Mesenchymal stem cell (in vitro differentiated cells and primary cell): Measurements from ENCODE around the gene ATP4A.
"Not testable (repeated sequence)": the region's sequence is repeated elsewhere in the genome, so short reads cannot be mapped to it uniquely, and the experiment has no call there.

ENCODE experiments used
- DNase-seq: peaks from one replicate; pipeline ENCODE4 v3.0.0-alpha.2; 2013
- H2AFZ ChIP-seq: one replicate; pipeline ENCODE4 v1.6.1; 2013; ENCODE audit warnings: low read depth, mild to moderate bottlenecking, control low read depth, inconsistent platforms, low read length, moderate library complexity
- H2AK5ac ChIP-seq: 2 replicates; pipeline ENCODE4 v1.6.1; 2013; ENCODE audit warnings: low read length, moderate library complexity, mild to moderate bottlenecking, inconsistent platforms; ENCODE audit not compliant: severe bottlenecking
- H2BK120ac ChIP-seq: one replicate; pipeline ENCODE4 v1.6.1; 2013; ENCODE audit warnings: low read depth, mild to moderate bottlenecking, inconsistent platforms, low read length, moderate library complexity
- H2BK12ac ChIP-seq, 2 experiments: one replicate each; pipeline ENCODE4 v1.6.1; 2013; ENCODE audit warnings: inconsistent platforms in 2 of 2, low read length in 2 of 2, mild to moderate bottlenecking in 2 of 2, moderate library complexity in 2 of 2, control low read depth in 1 of 2
- H2BK15ac ChIP-seq: one replicate; pipeline ENCODE4 v1.6.1; 2013; ENCODE audit warnings: mild to moderate bottlenecking, low read depth, inconsistent platforms; ENCODE audit not compliant: poor library complexity, severe bottlenecking
- H2BK5ac ChIP-seq: 2 replicates; pipeline ENCODE4 v1.6.1; 2013; ENCODE audit warnings: low read depth, mild to moderate bottlenecking, low read length, control low read depth, inconsistent platforms; ENCODE audit not compliant: poor library complexity, severe bottlenecking
- H3K14ac ChIP-seq, 2 experiments: one replicate each; pipeline ENCODE4 v1.6.1; 2013; ENCODE audit warnings: inconsistent platforms in 2 of 2, low read length in 2 of 2, control low read depth in 1 of 2, mild to moderate bottlenecking in 1 of 2, moderate library complexity in 1 of 2
- H3K18ac ChIP-seq, 2 experiments: one replicate each; pipeline ENCODE4 v1.6.1; 2013; ENCODE audit warnings: inconsistent platforms in 2 of 2, low read length in 2 of 2, control low read depth in 1 of 2, low read depth in 1 of 2, mild to moderate bottlenecking in 1 of 2
- H3K23ac ChIP-seq, 2 experiments: one replicate each; pipeline ENCODE4 v1.6.1; 2013; ENCODE audit warnings: inconsistent platforms in 2 of 2, low read length in 2 of 2, mild to moderate bottlenecking in 2 of 2, moderate library complexity in 2 of 2, control low read depth in 1 of 2
- H3K27ac ChIP-seq: 2 replicates; pipeline ENCODE4 v1.5.1; 2013; ENCODE audit warnings: mild to moderate bottlenecking, moderate library complexity, low read length, control low read depth, inconsistent platforms; ENCODE audit not compliant: poor library complexity, severe bottlenecking
- H3K27me3 ChIP-seq, 2 experiments: 2 replicates each; pipeline versions ENCODE4 v1.6.1 to v1.7.0; 2013; ENCODE audit warnings: low read length in 2 of 2, mild to moderate bottlenecking in 2 of 2, moderate library complexity in 2 of 2, control low read depth in 1 of 2, inconsistent platforms in 1 of 2; ENCODE audit not compliant: control insufficient read depth in 1 of 2, insufficient read depth in 1 of 2
- H3K36me3 ChIP-seq, 2 experiments: 2 replicates each; pipeline versions ENCODE4 v1.6.1 to v1.7.0; 2013; ENCODE audit warnings: low read length in 2 of 2, control low read depth in 1 of 2, inconsistent platforms in 1 of 2, low read depth in 1 of 2, mild to moderate bottlenecking in 1 of 2; ENCODE audit not compliant: insufficient read depth in 2 of 2, control insufficient read depth in 1 of 2
- H3K4ac ChIP-seq, 2 experiments: one replicate each; pipeline ENCODE4 v1.6.1; 2013; ENCODE audit warnings: inconsistent platforms in 2 of 2, low read length in 2 of 2, mild to moderate bottlenecking in 2 of 2, moderate library complexity in 2 of 2, control low read depth in 1 of 2, low read depth in 1 of 2
- H3K4me1 ChIP-seq: 2 replicates; pipeline ENCODE4 v1.6.1; 2013; ENCODE audit warnings: low read depth, low read length, control low read depth; ENCODE audit not compliant: control insufficient read depth, insufficient read depth
- H3K4me2 ChIP-seq: 2 replicates; pipeline ENCODE4 v1.6.1; 2013; ENCODE audit warnings: low read length, mild to moderate bottlenecking, inconsistent platforms; ENCODE audit not compliant: poor library complexity, severe bottlenecking
- H3K4me3 ChIP-seq, 2 experiments: 2 replicates each; pipeline versions ENCODE4 v1.5.1 to v1.7.0; 2013; ENCODE audit warnings: low read length in 2 of 2, mild to moderate bottlenecking in 2 of 2, control low read depth in 1 of 2, low read depth in 1 of 2; ENCODE audit not compliant: insufficient read depth in 1 of 2
- H3K79me1 ChIP-seq: replicated peaks from 2 replicates; pipeline ENCODE4 v1.6.1; 2013; ENCODE audit warnings: mild to moderate bottlenecking, control low read depth, low read length, inconsistent platforms; ENCODE audit not compliant: poor library complexity, severe bottlenecking
- H3K9ac ChIP-seq: 2 replicates; pipeline ENCODE4 v1.7.0; 2013; ENCODE audit warnings: mild to moderate bottlenecking, low read length, moderate library complexity
- H3K9me3 ChIP-seq: 2 replicates; pipeline ENCODE4 v1.7.0; 2013; ENCODE audit warnings: mild to moderate bottlenecking, low read length; ENCODE audit not compliant: control insufficient read depth
- H4K8ac ChIP-seq: one replicate; pipeline ENCODE4 v1.6.1; 2013; ENCODE audit warnings: inconsistent platforms, mild to moderate bottlenecking, low read length, moderate library complexity
- H4K91ac ChIP-seq: one replicate; pipeline ENCODE4 v1.6.1; 2013; ENCODE audit warnings: mild to moderate bottlenecking, low read length, inconsistent platforms
- WGBS: methylation state at CpG from one replicate; pipeline ENCODE4 v1.1.7; 2013; ENCODE audit warnings: mixed read lengths; 5-methylcytosine and 5-hydroxymethylcytosine counted together

The ATP4A gene

DNA sequence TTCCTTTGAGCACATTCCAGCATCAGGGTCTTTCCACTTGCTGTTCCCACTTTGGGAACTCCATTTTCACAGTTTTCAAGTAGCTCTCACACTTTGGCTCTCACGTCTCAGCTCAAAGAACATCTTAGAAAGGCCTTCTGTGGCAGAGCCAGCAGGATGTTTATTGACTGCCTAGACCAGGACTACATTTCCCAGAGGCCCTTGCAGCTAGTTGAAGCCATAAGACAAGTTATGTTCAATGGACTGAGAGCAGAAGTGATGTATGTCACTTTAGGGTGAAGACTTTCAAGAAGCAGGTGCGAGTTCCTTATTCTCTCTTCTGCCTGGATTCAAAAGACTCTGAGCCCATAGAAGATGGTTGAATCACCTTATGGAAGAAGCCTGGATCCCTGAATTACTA is 44.8 kb upstream of the ATP4A start:
- DNase-seq = no peak
- H3K23ac ChIP-seq = no peak overlapping the region
- 74% methylated on average over 2 of the region's 2 CpGs for WGBS
- H4K8ac ChIP-seq = no peak overlapping the region
- peaks cover 3 to 5% of the 10 kb centered on the region in 2 experiments for H3K27me3 ChIP-seq
- no peak overlapping the region for H3K4me3 ChIP-seq
- H3K27ac ChIP-seq = no peak overlapping the region
- H2BK5ac ChIP-seq = no peak overlapping the region
- H3K9me3 ChIP-seq = peaks cover 16% of the 10 kb centered on the region
- no peak overlapping the region for H2BK12ac ChIP-seq
- no peak overlapping the region for H2AK5ac ChIP-seq
- H3K36me3 ChIP-seq = no peaks in the 10 kb centered on the region
- peaks cover 6% of the 10 kb centered on the region for H3K79me1 ChIP-seq
- H4K91ac ChIP-seq = no peak overlapping the region
- H3K4me1 ChIP-seq = peaks cover 11% of the 10 kb centered on the region
- H3K4me2 ChIP-seq = no peak overlapping the region
- no peak overlapping the region for H3K14ac ChIP-seq
- no peak overlapping the region for H3K18ac ChIP-seq
- no peak overlapping the region for H3K9ac ChIP-seq
- H2BK120ac ChIP-seq = no peak overlapping the region
- H2AFZ ChIP-seq = no peak overlapping the region
- no peak overlapping the region for H3K4ac ChIP-seq
- H2BK15ac ChIP-seq = no peak overlapping the region

DNA sequence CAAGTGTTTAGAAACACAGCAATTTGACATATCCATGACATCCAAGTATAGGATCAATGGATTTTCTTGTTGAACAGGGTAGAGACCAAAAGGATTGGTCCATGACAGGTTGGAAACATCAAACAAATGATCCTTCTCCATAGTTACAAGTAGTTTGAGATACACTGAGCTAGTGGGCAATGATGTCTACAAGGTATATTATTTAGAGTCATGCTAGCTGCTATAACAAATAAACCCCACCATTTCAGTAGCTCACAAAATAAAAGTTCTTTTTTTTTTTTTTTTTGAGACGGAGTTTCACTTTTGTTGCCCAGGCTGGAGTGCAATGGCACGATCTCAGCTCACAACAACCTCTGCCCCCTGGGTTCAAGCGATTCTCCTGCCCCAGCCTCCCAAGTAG is 44.2 kb upstream of the ATP4A start:
- no peak overlapping the region for H2BK12ac ChIP-seq
- no peak overlapping the region for H2BK120ac ChIP-seq
- no peak overlapping the region for H2BK15ac ChIP-seq
- H2AFZ ChIP-seq = no peak overlapping the region
- no peaks in the 10 kb centered on the region for H3K79me1 ChIP-seq
- no peak overlapping the region for H3K27ac ChIP-seq
- H3K14ac ChIP-seq = no peak overlapping the region
- H3K4me3 ChIP-seq = no peak overlapping the region
- peaks cover 5% of the 10 kb centered on the region in 2 experiments for H3K27me3 ChIP-seq
- H3K9ac ChIP-seq = no peak overlapping the region
- peaks cover 16% of the 10 kb centered on the region for H3K9me3 ChIP-seq
- no peak for DNase-seq
- H4K91ac ChIP-seq = no peak overlapping the region
- no peak overlapping the region for H3K4me2 ChIP-seq
- no peak overlapping the region for H2AK5ac ChIP-seq
- H3K23ac ChIP-seq = no peak overlapping the region
- no peaks in the 10 kb centered on the region for H3K36me3 ChIP-seq
- no peak overlapping the region for H4K8ac ChIP-seq
- H2BK5ac ChIP-seq = no peak overlapping the region
- 63% methylated on average over 1 of the region's 3 CpGs for WGBS
- no peak overlapping the region for H3K18ac ChIP-seq
- H3K4ac ChIP-seq = no peak overlapping the region
- H3K4me1 ChIP-seq = peaks cover 6% of the 10 kb centered on the region

DNA sequence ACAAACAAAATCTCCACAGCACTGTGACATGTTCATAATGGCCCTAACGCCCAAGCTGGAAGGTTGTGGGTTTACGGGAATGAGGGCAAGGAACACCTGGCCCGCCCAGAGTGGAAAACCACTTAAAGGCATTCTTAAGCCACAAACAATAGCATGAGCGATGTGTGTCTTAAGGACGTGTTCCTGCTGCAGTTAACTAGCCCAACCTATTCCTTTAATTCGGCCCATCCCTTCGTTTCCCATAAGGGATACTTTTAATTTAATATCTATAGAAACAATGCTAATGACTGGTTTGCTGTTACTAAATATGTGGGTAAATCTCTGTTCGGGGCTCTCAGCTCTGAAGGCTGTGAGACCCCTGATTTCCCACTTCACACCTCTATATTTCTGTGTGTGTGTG is 43.7 kb upstream of the ATP4A start:
- not testable (repeated sequence) for H2AK5ac ChIP-seq, H4K91ac ChIP-seq, H3K4me2 ChIP-seq, H3K79me1 ChIP-seq, H4K8ac ChIP-seq, H2BK12ac ChIP-seq, H3K27ac ChIP-seq, H3K14ac ChIP-seq, H3K9ac ChIP-seq, H2BK120ac ChIP-seq, H3K18ac ChIP-seq, H3K4ac ChIP-seq, H3K4me1 ChIP-seq, H2AFZ ChIP-seq, H2BK5ac ChIP-seq, H3K4me3 ChIP-seq, H3K23ac ChIP-seq, H3K36me3 ChIP-seq, DNase-seq, H2BK15ac ChIP-seq
- Histone ChIP-seq H3K27me3 (peaks cover 5 to 10% of the 10 kb centered on the region in 2 experiments), H3K9me3 (peaks cover 16% of the 10 kb centered on the region)
- 75% methylated on average over 3 of the region's 8 CpGs for WGBS

DNA sequence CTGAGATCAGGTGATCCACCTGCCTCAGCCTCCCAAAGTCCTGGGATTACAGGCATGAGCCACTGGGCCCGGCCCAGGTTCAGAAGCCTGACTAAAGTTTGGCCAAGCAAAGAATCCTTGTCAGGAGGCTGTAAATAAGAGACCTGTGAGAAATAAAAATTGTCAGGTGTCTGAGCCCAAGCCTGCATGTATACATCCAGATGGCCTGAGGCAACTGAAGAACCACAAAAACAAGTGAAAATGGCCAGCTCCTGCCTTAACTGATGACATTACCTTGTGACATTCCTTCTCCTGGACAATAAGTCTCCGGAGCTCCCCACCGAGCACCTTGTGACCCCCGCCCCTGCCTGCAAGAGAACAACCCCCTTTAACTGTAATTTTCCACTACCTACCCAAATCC is 41.0 kb upstream of the ATP4A start:
- not testable (repeated sequence) for H3K4ac ChIP-seq, H2BK5ac ChIP-seq, H3K14ac ChIP-seq, H2BK15ac ChIP-seq, H3K9ac ChIP-seq, H4K8ac ChIP-seq, H3K4me3 ChIP-seq, H3K4me1 ChIP-seq, H3K36me3 ChIP-seq, H4K91ac ChIP-seq, H3K4me2 ChIP-seq, H3K27ac ChIP-seq, DNase-seq, H2AK5ac ChIP-seq, H2BK12ac ChIP-seq, H2AFZ ChIP-seq, H2BK120ac ChIP-seq, H3K79me1 ChIP-seq, H3K23ac ChIP-seq, H3K18ac ChIP-seq
- Histone ChIP-seq H3K27me3 (peaks cover 0 to 12% of the 10 kb centered on the region in 2 experiments), H3K9me3 (peaks cover 16% of the 10 kb centered on the region)
- WGBS = 80% methylated on average over 4 of the region's 4 CpGs
